Transverse colon (tissue), 4 donors: ENCODE data around the gene B3GAT2.

ENCODE experiments used
- EP300 ChIP-seq: sonication (generic); formaldehyde crosslinking; IDR thresholded peaks from one replicate; pipeline ENCODE4 v1.6.1; 2017; ENCODE audit warnings: antibody characterized with exemption, low read depth
- POLR2AphosphoS5 ChIP-seq, 3 donors: sonication (generic); formaldehyde crosslinking; IDR thresholded peaks; one replicate each; pipeline ENCODE4 v1.6.1; 2016; ENCODE audit warnings: antibody characterized with exemption in 3 of 3
- TF ChIP-seq, protein P1 (sequence below), 5 experiments: fragments of 200-600 bp in 3 of 5; fragments of 450-650 bp in 2 of 5; sonication (generic) in 3 of 5; IDR thresholded peaks; 1 replicate in 2 of 5; 2 replicates in 3 of 5; pipeline ENCODE4 v1.5.1; 2016 to 2017; ENCODE audit warnings: antibody characterized with exemption in 5 of 5, inconsistent platforms in 3 of 5, mild to moderate bottlenecking in 2 of 5, moderate library complexity in 1 of 5

DNA sequence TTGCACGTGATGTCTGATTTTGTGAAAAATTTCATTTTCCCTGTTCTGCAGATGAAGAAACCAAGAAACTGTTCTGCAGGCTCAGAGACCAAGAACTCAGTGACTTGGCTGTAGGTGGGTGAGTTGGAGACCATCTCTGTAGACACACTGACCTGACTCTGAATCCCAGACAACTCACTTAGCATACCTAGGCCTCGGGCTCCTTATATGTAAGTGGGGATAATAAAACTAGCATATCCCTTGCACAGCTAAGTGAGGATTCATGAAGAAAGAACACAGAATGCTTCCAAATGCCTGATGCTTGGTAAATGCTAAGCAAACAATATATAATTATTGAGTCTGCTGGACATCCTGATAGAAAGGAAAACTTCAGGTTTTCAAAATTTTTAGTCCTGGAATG is 70.8 kb downstream of the B3GAT2 start:
- no peak for TF ChIP-seq EP300
- TF ChIP-seq POLR2AphosphoS5 (IDR thresholded peaks at IDR 0.05), result no peak
- TF ChIP-seq, protein P1, sequence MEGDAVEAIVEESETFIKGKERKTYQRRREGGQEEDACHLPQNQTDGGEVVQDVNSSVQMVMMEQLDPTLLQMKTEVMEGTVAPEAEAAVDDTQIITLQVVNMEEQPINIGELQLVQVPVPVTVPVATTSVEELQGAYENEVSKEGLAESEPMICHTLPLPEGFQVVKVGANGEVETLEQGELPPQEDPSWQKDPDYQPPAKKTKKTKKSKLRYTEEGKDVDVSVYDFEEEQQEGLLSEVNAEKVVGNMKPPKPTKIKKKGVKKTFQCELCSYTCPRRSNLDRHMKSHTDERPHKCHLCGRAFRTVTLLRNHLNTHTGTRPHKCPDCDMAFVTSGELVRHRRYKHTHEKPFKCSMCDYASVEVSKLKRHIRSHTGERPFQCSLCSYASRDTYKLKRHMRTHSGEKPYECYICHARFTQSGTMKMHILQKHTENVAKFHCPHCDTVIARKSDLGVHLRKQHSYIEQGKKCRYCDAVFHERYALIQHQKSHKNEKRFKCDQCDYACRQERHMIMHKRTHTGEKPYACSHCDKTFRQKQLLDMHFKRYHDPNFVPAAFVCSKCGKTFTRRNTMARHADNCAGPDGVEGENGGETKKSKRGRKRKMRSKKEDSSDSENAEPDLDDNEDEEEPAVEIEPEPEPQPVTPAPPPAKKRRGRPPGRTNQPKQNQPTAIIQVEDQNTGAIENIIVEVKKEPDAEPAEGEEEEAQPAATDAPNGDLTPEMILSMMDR (IDR thresholded peaks at IDR 0.05), result no peak
